SU-DHL-6 (cell line): ENCODE measurements around the gene FAM20A.

Experiments used
- H2AFZ ChIP-seq: fragments of 200-600 bp; sonication (generic); 2 replicates; pipeline ENCODE4 v1.6.1; 2014; ENCODE audit warnings: low read depth, mild to moderate bottlenecking, moderate library complexity, mixed read lengths, antibody characterized with exemption, low read length; ENCODE audit not compliant: severe bottlenecking
- H3F3A ChIP-seq: fragments of 200-600 bp; shearing (Covaris generic); 2 replicates; pipeline ENCODE4 v1.6.0; 2016; ENCODE audit warnings: antibody characterized with exemption, mild to moderate bottlenecking; ENCODE audit not compliant: insufficient read depth
- H3K27ac ChIP-seq: fragments of 200-600 bp; sonication (generic); 2 replicates; pipeline ENCODE4 v1.5.1; 2016; ENCODE audit warnings: low read depth, mild to moderate bottlenecking, low read length, moderate library complexity, mixed read lengths
- H3K27me3 ChIP-seq: fragments of 200-600 bp; sonication (generic), shearing (Covaris generic); 2 replicates; pipeline ENCODE4 v1.6.0; 2014; ENCODE audit warnings: mild to moderate bottlenecking, low read length
- H3K36me3 ChIP-seq: fragments of 200-600 bp; sonication (generic); 2 replicates; pipeline ENCODE4 v1.6.1; 2014; ENCODE audit warnings: mild to moderate bottlenecking, low read length, mixed read lengths
- H3K4me2 ChIP-seq: fragments of 300-600, 200-600 bp; shearing (Covaris generic), sonication (generic); 2 replicates; pipeline ENCODE4 v1.6.0; 2014; ENCODE audit warnings: low read length, low read depth, mild to moderate bottlenecking; ENCODE audit not compliant: poor library complexity, severe bottlenecking
- H3K4me3 ChIP-seq: fragments of 200-600 bp; sonication (generic); 2 replicates; pipeline ENCODE4 v1.5.1; 2014; ENCODE audit warnings: antibody characterized with exemption, low read length, mild to moderate bottlenecking, mixed read lengths; ENCODE audit not compliant: insufficient read depth, poor library complexity, severe bottlenecking
- H3K79me2 ChIP-seq: fragments of 200-600 bp; sonication (generic); 2 replicates; pipeline ENCODE4 v1.6.1; 2014; ENCODE audit warnings: mild to moderate bottlenecking, low read length, moderate library complexity; ENCODE audit not compliant: insufficient read depth
- H3K9ac ChIP-seq: fragments of 200-600 bp; sonication (generic); 2 replicates; pipeline ENCODE4 v1.7.0; 2014; ENCODE audit warnings: mild to moderate bottlenecking, low read length
- H3K9me2 ChIP-seq: fragments of 200-600 bp; sonication (generic); replicated peaks from 2 replicates; pipeline ENCODE4 v1.6.1; 2014; ENCODE audit warnings: low read length; ENCODE audit not compliant: insufficient read depth
- H3K9me3 ChIP-seq: fragments of 200-600 bp; sonication (generic); 2 replicates; pipeline ENCODE4 v1.6.1; 2014; ENCODE audit warnings: low read length, mixed read lengths; ENCODE audit not compliant: insufficient read depth
- H4K20me1 ChIP-seq: fragments of 200-600 bp; sonication (generic); 2 replicates; pipeline ENCODE4 v1.6.1; 2014; ENCODE audit warnings: low read depth, mild to moderate bottlenecking, antibody characterized with exemption, low read length, moderate library complexity, mixed read lengths
- CTCF ChIP-seq: fragments of 200-600 bp; sonication (generic); IDR thresholded peaks from one replicate; pipeline ENCODE4 v1.5.1; 2017; ENCODE audit warnings: antibody characterized with exemption, mild to moderate bottlenecking, low read length, moderate library complexity; ENCODE audit not compliant: insufficient read depth, poor library complexity, severe bottlenecking
- EZH2phosphoT487 ChIP-seq: fragments of 200-600 bp; sonication (generic), shearing (Covaris generic); conservative IDR thresholded peaks from 2 replicates; pipeline ENCODE4 v1.6.1; 2018; ENCODE audit warnings: mild to moderate bottlenecking, antibody characterized with exemption, low read length, moderate library complexity, mixed read lengths

The FAM20A gene

DNA sequence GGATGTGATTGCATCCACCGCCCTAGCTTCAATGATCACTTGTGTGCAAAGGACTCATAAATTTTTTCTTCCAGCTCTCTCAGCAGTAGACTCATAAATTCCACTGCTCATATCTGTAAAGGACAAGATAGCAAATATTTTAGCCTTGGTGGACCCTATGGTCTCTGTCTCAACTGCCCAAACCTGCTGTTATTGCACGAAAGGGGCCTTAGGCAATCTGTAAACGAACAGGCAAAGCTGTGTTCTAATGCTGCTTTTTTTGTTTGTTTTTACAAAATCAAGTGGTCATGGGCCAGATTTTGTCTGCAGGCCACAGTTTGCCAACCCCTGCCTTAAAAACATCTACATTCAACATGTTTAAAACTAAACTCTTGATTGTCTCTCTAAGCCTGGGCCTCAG, 34.1 kb downstream of the FAM20A start:
- H3K36me3 ChIP-seq: no peaks in the 10 kb centered on the region
- TF ChIP-seq CTCF (no peak), EZH2phosphoT487 (no peak)
- no peaks in the 10 kb centered on the region for H3K9me2 ChIP-seq
- H3K79me2 ChIP-seq: no peaks in the 10 kb centered on the region
- H3F3A ChIP-seq: no peaks in the 10 kb centered on the region
- H3K27me3 ChIP-seq: no peaks in the 10 kb centered on the region
- H3K27ac ChIP-seq: no peak overlapping the region
- H3K9me3 ChIP-seq: no peaks in the 10 kb centered on the region
- H3K4me2 ChIP-seq: no peak overlapping the region
- no peak overlapping the region for H3K9ac ChIP-seq
- no peak overlapping the region for H2AFZ ChIP-seq
- no peak overlapping the region for H3K4me3 ChIP-seq
- H4K20me1 ChIP-seq: no peaks in the 10 kb centered on the region

- no peak for TF ChIP-seq EZH2phosphoT487
- no peak for TF ChIP-seq CTCF
- Histone ChIP-seq H3K27me3 (no peaks in the 10 kb centered on the region), H3K4me2 (no peak overlapping the region), H3K27ac (no peak overlapping the region), H3K9me2 (no peaks in the 10 kb centered on the region), H3F3A (no peaks in the 10 kb centered on the region), H4K20me1 (no peaks in the 10 kb centered on the region), H3K36me3 (no peaks in the 10 kb centered on the region), H3K9me3 (no peaks in the 10 kb centered on the region), H3K4me3 (no peak overlapping the region), H2AFZ (no peak overlapping the region), H3K9ac (no peak overlapping the region), H3K79me2 (no peaks in the 10 kb centered on the region)
Measured at GRCh38 chr17:68566442-68566738, 34.8 kb downstream of the FAM20A start.

- Histone ChIP-seq H3K9ac (no peak overlapping the region), H3K27me3 (no peaks in the 10 kb centered on the region), H3K4me3 (no peak overlapping the region), H3K4me2 (no peak overlapping the region), H3K36me3 (no peaks in the 10 kb centered on the region), H3K79me2 (no peaks in the 10 kb centered on the region), H3K9me2 (no peaks in the 10 kb centered on the region), H3K27ac (no peak overlapping the region), H4K20me1 (no peaks in the 10 kb centered on the region), H3K9me3 (no peaks in the 10 kb centered on the region), H2AFZ (no peak overlapping the region), H3F3A (no peaks in the 10 kb centered on the region)
- TF ChIP-seq EZH2phosphoT487 (no peak), CTCF (no peak)
Measured at GRCh38 chr17:68565661-68566441, 35.3 kb downstream of the FAM20A start.
